ENCODE measurements around the gene DPM2. TPM values are rescaled to one million over a fixed set of nuclear protein-coding genes. Genes with fewer than 3 reads are reported as not detected.

Gene DPM2
- total RNA-seq, 1 donor from 2014 or later: 32.7 TPM

DNA sequence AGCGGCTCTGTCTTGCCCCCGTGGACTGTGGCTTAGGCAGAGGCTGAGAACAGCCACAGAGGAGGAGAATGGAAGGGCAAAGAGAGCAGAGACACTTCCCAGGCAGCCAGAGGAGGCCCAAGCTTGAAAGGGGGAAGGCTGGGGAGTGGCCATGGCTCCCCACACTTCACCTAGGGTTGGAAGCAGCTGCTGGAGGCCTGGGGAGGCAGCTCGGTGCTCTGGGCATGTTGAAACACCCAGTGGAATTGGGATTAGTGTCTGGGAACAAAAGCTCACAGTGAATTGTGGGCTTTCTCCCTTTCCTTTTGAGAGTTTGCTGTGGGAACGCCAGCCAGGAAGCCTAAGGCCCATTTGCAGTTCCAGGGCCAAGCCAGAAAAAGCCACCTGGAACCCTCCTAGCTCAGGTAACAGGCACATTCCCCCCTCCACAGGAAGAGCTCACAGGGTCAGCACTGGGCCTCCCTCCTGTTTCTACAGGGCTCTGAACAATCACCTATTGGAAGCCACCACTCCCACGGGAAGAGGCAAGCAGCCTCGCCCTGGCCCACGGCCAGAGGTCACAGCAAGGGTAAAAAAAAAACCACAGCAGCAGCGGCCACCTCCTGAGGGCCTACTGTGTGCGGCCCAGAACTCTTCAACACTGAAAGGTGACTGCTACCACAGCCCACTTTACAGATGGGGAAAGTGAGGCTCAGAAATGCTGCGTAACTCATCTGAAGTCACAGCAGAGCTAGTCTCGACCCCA is 22.9 kb upstream of the DPM2 start:
- H3K4me3 Mint-ChIP-seq (ENCODE audit: unreplicated experiment): no peak overlapping the region
- Histone ChIP-seq H3K9me3 (ENCODE audit: insufficient read depth, low read depth, low read length) (no peaks in the 10 kb centered on the region), H3K27me3 (ENCODE audit: insufficient read depth, low read length) (no peaks in the 10 kb centered on the region), H3K4me3 (ENCODE audit: insufficient read depth, low read depth, low read length) (no peak overlapping the region), H2AFZ (ENCODE audit: low read depth, low read length) (no peak overlapping the region), H3K79me2 (ENCODE audit: insufficient read depth, low read length) (peaks cover 41% of the 10 kb centered on the region), H3K4me1 (ENCODE audit: insufficient read depth, low read length) (peaks cover 15% of the 10 kb centered on the region), H3K36me3 (ENCODE audit: insufficient read depth, low read length) (no peaks in the 10 kb centered on the region), H3K9ac (ENCODE audit: low read length) (no peak overlapping the region), H3K27ac (ENCODE audit: low read depth, low read length) (no peak overlapping the region), H4K20me1 (ENCODE audit: insufficient read depth, low read length) (peaks cover 44% of the 10 kb centered on the region), H3K4me2 (ENCODE audit: low read length) (no peak overlapping the region)
- H3K9me3 Mint-ChIP-seq (ENCODE audit: unreplicated experiment): peaks cover 5% of the 10 kb centered on the region
- H3K36me3 Mint-ChIP-seq (ENCODE audit: low read depth, unreplicated experiment): peaks cover 3% of the 10 kb centered on the region
- H3K27ac Mint-ChIP-seq (ENCODE audit: unreplicated experiment): no peak overlapping the region
- DNase-seq (ENCODE audit: low read depth) (no peak), FAIRE-seq (no peak)
- peaks cover 10% of the 10 kb centered on the region for H3K4me1 Mint-ChIP-seq (ENCODE audit: low read depth, unreplicated experiment)
- H3K27me3 Mint-ChIP-seq (ENCODE audit: low read depth, unreplicated experiment): no peaks in the 10 kb centered on the region
- TF ChIP-seq, protein P1, sequence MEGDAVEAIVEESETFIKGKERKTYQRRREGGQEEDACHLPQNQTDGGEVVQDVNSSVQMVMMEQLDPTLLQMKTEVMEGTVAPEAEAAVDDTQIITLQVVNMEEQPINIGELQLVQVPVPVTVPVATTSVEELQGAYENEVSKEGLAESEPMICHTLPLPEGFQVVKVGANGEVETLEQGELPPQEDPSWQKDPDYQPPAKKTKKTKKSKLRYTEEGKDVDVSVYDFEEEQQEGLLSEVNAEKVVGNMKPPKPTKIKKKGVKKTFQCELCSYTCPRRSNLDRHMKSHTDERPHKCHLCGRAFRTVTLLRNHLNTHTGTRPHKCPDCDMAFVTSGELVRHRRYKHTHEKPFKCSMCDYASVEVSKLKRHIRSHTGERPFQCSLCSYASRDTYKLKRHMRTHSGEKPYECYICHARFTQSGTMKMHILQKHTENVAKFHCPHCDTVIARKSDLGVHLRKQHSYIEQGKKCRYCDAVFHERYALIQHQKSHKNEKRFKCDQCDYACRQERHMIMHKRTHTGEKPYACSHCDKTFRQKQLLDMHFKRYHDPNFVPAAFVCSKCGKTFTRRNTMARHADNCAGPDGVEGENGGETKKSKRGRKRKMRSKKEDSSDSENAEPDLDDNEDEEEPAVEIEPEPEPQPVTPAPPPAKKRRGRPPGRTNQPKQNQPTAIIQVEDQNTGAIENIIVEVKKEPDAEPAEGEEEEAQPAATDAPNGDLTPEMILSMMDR (IDR thresholded peaks at IDR 0.05; ENCODE audit: insufficient read depth, low read depth, low read length): no peak
- no peak for TF ChIP-seq EZH2 (IDR thresholded peaks at IDR 0.05; ENCODE audit: insufficient read depth, low read length)

- Histone ChIP-seq H3K4me3 (ENCODE audit: insufficient read depth, low read depth, low read length) (no peak overlapping the region), H3K9ac (ENCODE audit: low read length) (no peak overlapping the region), H3K4me2 (ENCODE audit: low read length) (no peak overlapping the region), H3K27me3 (ENCODE audit: insufficient read depth, low read length) (no peaks in the 10 kb centered on the region), H3K27ac (ENCODE audit: low read depth, low read length) (no peak overlapping the region), H3K79me2 (ENCODE audit: insufficient read depth, low read length) (peaks cover 45% of the 10 kb centered on the region), H2AFZ (ENCODE audit: low read depth, low read length) (no peak overlapping the region), H3K4me1 (ENCODE audit: insufficient read depth, low read length) (peaks cover 13% of the 10 kb centered on the region), H4K20me1 (ENCODE audit: insufficient read depth, low read length) (peaks cover 51% of the 10 kb centered on the region), H3K36me3 (ENCODE audit: insufficient read depth, low read length) (no peaks in the 10 kb centered on the region), H3K9me3 (ENCODE audit: insufficient read depth, low read depth, low read length) (no peaks in the 10 kb centered on the region)
- DNase-seq (ENCODE audit: low read depth) (no peak), FAIRE-seq (no peak)
- peaks cover 3% of the 10 kb centered on the region for H3K36me3 Mint-ChIP-seq (ENCODE audit: low read depth, unreplicated experiment)
- H3K27ac Mint-ChIP-seq (ENCODE audit: unreplicated experiment): no peak overlapping the region
- no peaks in the 10 kb centered on the region for H3K27me3 Mint-ChIP-seq (ENCODE audit: low read depth, unreplicated experiment)
- peaks cover 7% of the 10 kb centered on the region for H3K4me1 Mint-ChIP-seq (ENCODE audit: low read depth, unreplicated experiment)
- H3K4me3 Mint-ChIP-seq (ENCODE audit: unreplicated experiment): no peak overlapping the region
- TF ChIP-seq, protein P1 (IDR thresholded peaks at IDR 0.05; ENCODE audit: insufficient read depth, low read depth, low read length): no peak
- TF ChIP-seq EZH2 (IDR thresholded peaks at IDR 0.05; ENCODE audit: insufficient read depth, low read length): no peak
- H3K9me3 Mint-ChIP-seq (ENCODE audit: unreplicated experiment): peaks cover 3% of the 10 kb centered on the region
Observed at GRCh38 chr9:127959841-127960409, 22.3 kb upstream of the DPM2 start.

DNA sequence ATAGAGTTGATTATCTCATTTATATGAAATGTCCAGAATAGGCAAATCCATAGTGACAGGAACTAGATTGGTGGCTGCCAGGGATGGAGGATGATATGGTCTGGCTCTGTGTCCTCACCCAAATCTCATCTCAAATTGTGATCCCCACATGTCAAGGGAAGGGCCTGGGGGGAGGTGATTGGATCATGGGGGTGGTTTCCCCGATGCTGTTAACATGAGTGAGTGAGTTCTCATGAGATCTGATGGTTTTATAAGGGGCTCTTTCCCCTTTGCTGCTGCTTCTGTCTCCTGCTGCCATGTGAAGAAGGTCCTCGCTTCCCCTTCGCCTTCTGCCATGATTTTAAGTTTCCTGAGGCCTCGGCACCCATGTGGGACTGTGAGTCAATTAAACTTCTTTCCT is 21.7 kb upstream of the DPM2 start:
- H3K4me1 Mint-ChIP-seq (ENCODE audit: low read depth, unreplicated experiment): peaks cover 7% of the 10 kb centered on the region
- peaks cover 3% of the 10 kb centered on the region for H3K36me3 Mint-ChIP-seq (ENCODE audit: low read depth, unreplicated experiment)
- H3K27me3 Mint-ChIP-seq (ENCODE audit: low read depth, unreplicated experiment): no peaks in the 10 kb centered on the region
- H3K4me3 ChIP-seq (ENCODE audit: insufficient read depth, low read depth, low read length): no peak overlapping the region
- H3K36me3 ChIP-seq (ENCODE audit: insufficient read depth, low read length): no peaks in the 10 kb centered on the region
- peaks cover 46% of the 10 kb centered on the region for H3K79me2 ChIP-seq (ENCODE audit: insufficient read depth, low read length)
- FAIRE-seq (no peak), DNase-seq (ENCODE audit: low read depth) (no peak)
- peaks cover 3% of the 10 kb centered on the region for H3K9me3 Mint-ChIP-seq (ENCODE audit: unreplicated experiment)
- no peaks in the 10 kb centered on the region for H3K9me3 ChIP-seq (ENCODE audit: insufficient read depth, low read depth, low read length)
- no peak overlapping the region for H3K9ac ChIP-seq (ENCODE audit: low read length)
- no peak for TF ChIP-seq EZH2 (IDR thresholded peaks at IDR 0.05; ENCODE audit: insufficient read depth, low read length)
- TF ChIP-seq, protein P1 (IDR thresholded peaks at IDR 0.05; ENCODE audit: insufficient read depth, low read depth, low read length): no peak
- H3K27ac ChIP-seq (ENCODE audit: low read depth, low read length): no peak overlapping the region
- no peak overlapping the region for H2AFZ ChIP-seq (ENCODE audit: low read depth, low read length)
- no peak overlapping the region for H3K4me3 Mint-ChIP-seq (ENCODE audit: unreplicated experiment)
- H3K27ac Mint-ChIP-seq (ENCODE audit: unreplicated experiment): no peak overlapping the region
- H3K27me3 ChIP-seq (ENCODE audit: insufficient read depth, low read length): no peaks in the 10 kb centered on the region
- H3K4me2 ChIP-seq (ENCODE audit: low read length): no peak overlapping the region
- H3K4me1 ChIP-seq (ENCODE audit: insufficient read depth, low read length): peaks cover 12% of the 10 kb centered on the region
- peaks cover 56% of the 10 kb centered on the region for H4K20me1 ChIP-seq (ENCODE audit: insufficient read depth, low read length)
